ENCODE results near the gene MAN2B2.

DNA sequence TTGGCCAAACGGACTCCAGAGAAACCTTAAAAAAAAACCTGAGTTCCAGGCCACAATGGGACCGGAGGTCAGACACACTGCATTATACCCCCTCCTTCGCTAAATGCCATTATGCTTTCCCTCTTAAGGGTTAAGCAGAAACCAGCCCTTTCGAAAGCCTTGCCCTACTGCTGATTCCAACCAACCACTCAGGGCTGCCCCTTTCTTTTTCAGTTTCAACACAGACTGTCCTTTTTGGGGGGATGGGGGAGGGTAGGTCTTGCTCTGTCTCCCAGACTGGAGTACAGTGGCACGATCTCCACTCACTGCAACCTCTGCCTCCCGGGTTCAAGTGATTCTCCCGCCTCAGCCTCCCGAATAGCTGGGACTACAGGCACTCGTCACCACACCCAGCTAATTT lies 49.5 kb upstream of the MAN2B2 start:
- TF ChIP-seq PAX5 (IDR thresholded peaks at IDR 0.05; ENCODE audit: insufficient read depth, low read length, severe bottlenecking), result no peak
- no peak for TF ChIP-seq POLR2AphosphoS5 (IDR thresholded peaks at IDR 0.05; ENCODE audit: low read depth, low read length)
- TF ChIP-seq POLR2A (IDR thresholded peaks at IDR 0.05; ENCODE audit: low read depth, low read length), result no peak
